DMS153 treated with DMSO at 0.1 percent for 48 hours (cell line): Measurements from ENCODE around the gene SDE2.

Experiments used
- DNase-seq: peaks from one replicate; lab custom pipeline; 2025; ENCODE audit not compliant: unreplicated experiment; lab: John Stamatoyannopoulos, UW

SDE2 gene

DNA sequence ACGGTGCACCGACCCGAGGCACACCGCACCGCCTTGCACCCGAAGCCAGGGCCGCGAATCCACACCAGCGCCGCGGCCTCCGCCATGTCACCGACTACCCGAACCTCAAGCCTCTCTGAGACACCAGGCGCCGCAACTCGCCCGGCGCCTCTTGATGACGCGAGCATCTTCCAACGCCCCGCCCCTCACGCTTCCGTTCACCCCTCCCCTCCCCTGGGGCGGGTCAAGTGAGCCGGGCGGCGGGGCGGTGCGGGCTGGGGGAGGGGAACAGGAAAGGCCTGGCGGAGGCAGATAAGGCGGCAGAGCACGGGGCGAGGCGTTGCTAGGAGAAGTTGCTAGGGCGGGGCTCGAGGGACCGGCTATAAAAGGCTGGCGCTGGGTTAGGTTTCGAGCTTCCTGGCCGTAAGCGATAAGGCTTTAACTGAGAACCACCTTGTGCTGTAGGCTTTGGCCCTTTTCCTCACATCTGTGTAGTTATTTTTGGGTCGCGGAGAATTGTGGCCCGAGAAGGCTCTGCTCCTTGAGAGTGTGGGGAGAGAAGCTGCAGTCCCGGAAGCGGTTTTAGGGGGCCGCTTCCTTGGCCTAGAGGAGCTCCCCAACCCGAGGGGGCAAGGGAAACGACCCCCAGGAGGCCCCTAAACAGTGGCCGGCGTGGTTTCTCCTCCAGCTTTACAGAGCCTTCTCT is at the start of gene SDE2:
Gene SDE2 (minus strand): TSS at position 117 of the 685 bp plus-strand sequence. CDS start 31 bp downstream, at position 86.
- DNase-seq: peak; percentile 99

DNA sequence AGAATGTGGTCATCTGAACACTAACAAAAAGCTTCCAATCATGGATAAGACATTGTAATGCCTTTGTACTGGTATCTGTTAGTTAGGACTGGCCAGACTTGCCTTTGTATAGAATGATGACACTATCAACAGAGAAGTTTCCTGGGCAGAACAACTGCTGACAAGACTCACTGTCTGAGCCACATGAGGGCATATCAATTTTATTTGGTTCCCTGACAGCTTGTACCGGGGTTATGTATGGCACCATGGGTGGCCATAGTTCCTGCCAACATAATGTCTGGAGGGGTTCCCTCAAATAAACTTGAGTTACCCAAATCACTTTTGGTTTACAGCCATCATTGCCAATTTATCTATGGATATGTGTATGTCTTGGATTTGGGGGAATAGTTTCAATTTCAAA is 49.7 kb upstream of the SDE2 start:
- DNase-seq: no peak

- DNase-seq: no peak
Measured at GRCh38 chr1:226047495-226047894, 48.4 kb upstream of the SDE2 start.

GRCh38 chr1:226046240-226046639 is 47.1 kb upstream of the SDE2 start:
- no peak for DNase-seq

- DNase-seq: no peak
Measured at GRCh38 chr1:226044514-226045101, 45.5 kb upstream of the SDE2 start.

GRCh38 chr1:226041419-226041818 is 42.3 kb upstream of the SDE2 start:
- no peak for DNase-seq

GRCh38 chr1:226038661-226039060 is 39.5 kb upstream of the SDE2 start:
- DNase-seq: no peak

GRCh38 chr1:226035915-226036314 is 36.8 kb upstream of the SDE2 start:
- DNase-seq: no peak

DNA sequence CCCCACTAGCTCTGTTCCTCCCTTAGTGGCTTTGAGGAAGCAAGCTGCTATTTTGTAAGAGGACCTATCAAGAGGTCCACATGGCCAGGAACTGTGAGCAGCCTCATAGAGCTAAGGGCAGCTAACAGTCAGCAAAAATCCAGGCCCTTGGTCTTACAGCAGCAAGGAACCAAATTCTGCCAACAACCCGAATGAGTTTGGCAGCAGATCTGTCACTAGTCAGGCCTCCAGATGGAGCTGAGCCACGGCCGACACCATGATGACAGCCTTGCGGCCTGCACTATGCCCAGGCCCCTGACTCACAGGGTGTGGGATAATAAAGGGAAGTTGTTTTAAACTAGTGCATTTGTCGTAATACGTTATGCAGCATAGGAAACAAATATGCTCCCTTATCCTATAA is 35.3 kb upstream of the SDE2 start:
- no peak for DNase-seq

GRCh38 chr1:226033991-226034390 is 34.8 kb upstream of the SDE2 start:
- no peak for DNase-seq

DNA sequence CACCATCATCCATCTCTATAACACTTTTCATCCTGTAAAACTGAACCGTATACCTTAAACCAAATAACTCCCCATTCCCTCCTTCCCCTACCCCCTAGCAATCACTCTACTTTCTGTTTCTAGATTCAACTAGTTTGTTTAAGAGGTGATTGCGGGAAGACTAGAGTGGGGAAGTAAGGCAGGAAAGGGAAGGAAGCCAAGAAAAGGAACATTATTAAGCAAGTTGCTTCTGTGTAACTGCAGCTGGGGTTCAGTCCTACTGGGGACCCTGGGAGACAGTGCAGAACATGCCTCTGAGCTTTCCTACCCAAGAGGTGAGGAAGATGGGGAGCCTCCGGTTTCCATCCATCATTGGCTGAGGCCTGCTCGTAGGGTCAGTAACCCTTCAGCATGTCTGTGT is 34.4 kb upstream of the SDE2 start:
- no peak for DNase-seq

GRCh38 chr1:226029568-226030225 is 30.6 kb upstream of the SDE2 start:
- DNase-seq: no peak

- no peak for DNase-seq
Measured at GRCh38 chr1:226029093-226029496, 30.0 kb upstream of the SDE2 start.

GRCh38 chr1:226027538-226028217 is 28.5 kb upstream of the SDE2 start:
- DNase-seq: no peak

GRCh38 chr1:226026833-226027232 is 27.7 kb upstream of the SDE2 start:
- DNase-seq: no peak

DNA sequence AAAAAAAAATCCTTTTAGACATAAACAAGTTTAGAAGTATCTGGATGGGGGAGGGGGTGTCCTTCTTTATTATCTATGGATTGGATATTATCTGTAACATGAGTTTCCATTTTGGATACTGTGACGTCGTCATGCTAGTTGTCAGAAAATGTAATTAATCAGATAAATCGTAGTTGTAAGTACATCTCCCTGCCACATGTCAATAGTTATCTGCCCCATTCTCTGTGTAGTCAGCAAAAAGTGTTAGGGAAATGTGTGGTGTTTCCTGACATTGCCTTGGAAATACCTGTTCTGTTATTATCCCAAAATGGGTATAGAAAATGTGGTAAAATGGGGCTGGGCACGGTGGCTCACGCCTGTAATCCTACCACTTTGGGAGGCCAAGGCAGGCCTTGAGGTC is 24.6 kb upstream of the SDE2 start:
- no peak for DNase-seq

DNA sequence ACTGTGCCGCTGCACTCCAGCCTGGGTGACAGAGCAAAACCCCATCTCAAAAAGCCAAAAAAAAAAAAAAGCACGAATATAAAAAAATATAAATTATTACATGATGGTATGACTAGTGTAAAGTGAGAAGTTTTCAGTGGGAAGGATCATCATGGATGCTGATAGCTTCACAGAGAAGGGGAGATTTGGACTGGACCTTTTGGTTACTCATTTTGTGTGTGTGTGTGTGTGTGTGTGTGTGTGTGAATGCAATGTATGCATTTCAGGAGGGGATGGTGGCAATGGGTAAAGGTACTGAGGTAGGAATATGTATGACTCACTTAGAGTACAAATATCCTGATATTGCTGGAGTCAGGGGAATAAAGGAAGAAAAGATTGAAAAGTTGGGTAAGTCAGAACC is 22.7 kb upstream of the SDE2 start:
- no peak for DNase-seq

GRCh38 chr1:226021401-226021800 is 22.3 kb upstream of the SDE2 start:
- no peak for DNase-seq

DNA sequence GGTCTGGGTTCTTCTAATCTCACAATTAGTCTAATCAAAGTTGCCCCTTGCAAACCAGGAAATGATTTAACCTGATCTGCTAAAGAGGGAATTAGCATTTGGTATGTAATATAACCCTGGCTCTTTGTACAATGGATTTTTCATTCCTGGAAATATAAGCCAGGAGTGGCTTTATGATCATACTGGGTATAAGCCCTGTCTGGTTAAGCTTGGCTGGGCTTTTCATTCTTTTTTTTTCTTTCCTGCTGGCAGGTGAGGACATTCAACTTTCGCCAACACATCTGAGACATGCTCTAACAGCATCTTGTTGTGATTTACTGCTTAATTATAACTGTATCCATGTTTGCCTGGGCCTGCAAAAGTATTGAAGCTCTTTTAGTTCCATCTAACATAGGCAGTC is 20.4 kb upstream of the SDE2 start:
- peak; percentile 59 for DNase-seq

GRCh38 chr1:226017070-226017469 is 17.9 kb upstream of the SDE2 start:
- no peak for DNase-seq

- no peak for DNase-seq
Measured at GRCh38 chr1:226009650-226010044, 10.5 kb upstream of the SDE2 start.
